ENCODE data around the gene PCDH9.

The PCDH9 gene

DNA sequence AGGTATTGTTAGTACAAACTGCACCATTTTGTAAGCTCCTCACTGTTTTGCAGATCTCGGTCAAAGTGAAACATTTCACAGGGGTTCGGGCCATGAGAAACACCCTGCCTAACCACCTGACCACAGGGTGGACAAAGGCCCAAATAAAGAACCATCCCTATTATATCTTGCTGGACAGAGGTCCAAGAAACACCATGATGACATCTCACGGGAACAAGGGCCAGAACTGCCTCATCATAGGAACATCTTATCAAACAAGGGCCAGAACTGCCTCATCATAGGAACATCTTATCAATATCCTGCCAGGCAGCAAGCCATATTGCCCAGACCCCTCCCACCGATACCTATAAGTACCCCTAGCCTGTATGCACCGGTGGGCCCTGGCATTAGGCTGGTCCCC lies 99.7 kb downstream of the PCDH9 start:
- no peaks in the 10 kb centered on the region for H3K79me2 ChIP-seq (ENCODE audit: insufficient read depth, low read length)
- H3K27me3 ChIP-seq (ENCODE audit: low read length), result no peaks in the 10 kb centered on the region
- TF ChIP-seq CTCF (IDR thresholded peaks at IDR 0.05; ENCODE audit: insufficient read depth, low read length, poor library complexity, severe bottlenecking), result no peak
- TF ChIP-seq EZH2phosphoT487 (conservative IDR thresholded peaks at IDR 0.05; ENCODE audit: low read length), result no peak
- H2AFZ ChIP-seq (ENCODE audit: low read depth, low read length, severe bottlenecking), result no peak overlapping the region
- H3K4me2 ChIP-seq (ENCODE audit: low read depth, low read length, poor library complexity, severe bottlenecking), result no peak overlapping the region
- H3K9ac ChIP-seq (ENCODE audit: low read length), result no peak overlapping the region
- H3K9me2 ChIP-seq (replicated peaks; ENCODE audit: insufficient read depth, low read length), result no peaks in the 10 kb centered on the region
- H3F3A ChIP-seq (ENCODE audit: insufficient read depth), result no peaks in the 10 kb centered on the region
- H3K9me3 ChIP-seq (ENCODE audit: insufficient read depth, low read length), result no peaks in the 10 kb centered on the region
- no peaks in the 10 kb centered on the region for H4K20me1 ChIP-seq (ENCODE audit: low read depth, low read length)
- H3K27ac ChIP-seq (ENCODE audit: low read depth, low read length), result no peak overlapping the region
- no peak overlapping the region for H3K4me3 ChIP-seq (ENCODE audit: insufficient read depth, low read length, poor library complexity, severe bottlenecking)
- H3K36me3 ChIP-seq (ENCODE audit: low read length), result no peaks in the 10 kb centered on the region

DNA sequence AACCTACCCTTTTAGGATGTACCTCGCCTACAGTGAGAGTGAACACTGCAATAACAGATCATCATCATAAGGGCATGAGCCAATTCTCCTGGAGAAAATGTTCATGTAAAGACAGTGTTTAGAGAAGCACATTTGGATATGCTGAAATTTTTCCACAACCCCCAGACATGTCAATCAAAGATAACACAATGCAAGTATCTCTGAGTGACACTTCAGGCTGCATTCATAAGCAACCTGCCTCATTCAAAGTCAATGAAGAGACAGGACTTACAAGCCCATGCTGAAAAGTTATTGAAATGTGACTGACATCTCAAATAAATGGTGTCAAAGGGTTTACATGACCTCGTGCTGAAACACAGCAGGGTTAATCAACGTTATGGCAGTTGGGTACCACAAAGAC lies 102.0 kb downstream of the PCDH9 start:
- no peak overlapping the region for H2AFZ ChIP-seq (ENCODE audit: low read depth, low read length, severe bottlenecking)

GRCh38 chr13:67125681-67126080 lies 104.5 kb downstream of the PCDH9 start:
- Histone ChIP-seq H3K27me3 (ENCODE audit: low read length) (no peaks in the 10 kb centered on the region), H3K9me3 (ENCODE audit: insufficient read depth, low read length) (no peaks in the 10 kb centered on the region), H2AFZ (ENCODE audit: low read depth, low read length, severe bottlenecking) (no peak overlapping the region), H4K20me1 (ENCODE audit: low read depth, low read length) (no peaks in the 10 kb centered on the region), H3F3A (ENCODE audit: insufficient read depth) (no peaks in the 10 kb centered on the region), H3K9me2 (replicated peaks; ENCODE audit: insufficient read depth, low read length) (no peaks in the 10 kb centered on the region), H3K9ac (ENCODE audit: low read length) (no peak overlapping the region), H3K36me3 (ENCODE audit: low read length) (no peaks in the 10 kb centered on the region), H3K4me2 (ENCODE audit: low read depth, low read length, poor library complexity, severe bottlenecking) (no peak overlapping the region), H3K79me2 (ENCODE audit: insufficient read depth, low read length) (no peaks in the 10 kb centered on the region), H3K27ac (ENCODE audit: low read depth, low read length) (no peak overlapping the region), H3K4me3 (ENCODE audit: insufficient read depth, low read length, poor library complexity, severe bottlenecking) (no peak overlapping the region)
- TF ChIP-seq EZH2phosphoT487 (conservative IDR thresholded peaks at IDR 0.05; ENCODE audit: low read length) (no peak), CTCF (IDR thresholded peaks at IDR 0.05; ENCODE audit: insufficient read depth, low read length, poor library complexity, severe bottlenecking) (no peak)

More for the DNA sequence above, 102.0 kb downstream of the PCDH9 start:
- Histone ChIP-seq H3K36me3 (ENCODE audit: low read length) (no peaks in the 10 kb centered on the region), H3K9me2 (replicated peaks; ENCODE audit: insufficient read depth, low read length) (no peaks in the 10 kb centered on the region), H3K4me2 (ENCODE audit: low read depth, low read length, poor library complexity, severe bottlenecking) (no peak overlapping the region), H3K27ac (ENCODE audit: low read depth, low read length) (no peak overlapping the region), H3K9ac (ENCODE audit: low read length) (no peak overlapping the region), H3K79me2 (ENCODE audit: insufficient read depth, low read length) (no peaks in the 10 kb centered on the region), H3K9me3 (ENCODE audit: insufficient read depth, low read length) (no peaks in the 10 kb centered on the region), H3K27me3 (ENCODE audit: low read length) (no peaks in the 10 kb centered on the region), H3F3A (ENCODE audit: insufficient read depth) (no peaks in the 10 kb centered on the region), H4K20me1 (ENCODE audit: low read depth, low read length) (no peaks in the 10 kb centered on the region), H3K4me3 (ENCODE audit: insufficient read depth, low read length, poor library complexity, severe bottlenecking) (no peak overlapping the region)
- no peak for TF ChIP-seq EZH2phosphoT487 (conservative IDR thresholded peaks at IDR 0.05; ENCODE audit: low read length)
- TF ChIP-seq CTCF (IDR thresholded peaks at IDR 0.05; ENCODE audit: insufficient read depth, low read length, poor library complexity, severe bottlenecking), result no peak

All from SU-DHL-6 (cell line).